HUES48 (cell line): ENCODE results near the gene RENBP.

ENCODE experiments used
- H3K27ac ChIP-seq: one replicate; pipeline ENCODE4 v1.7.0; 2013; ENCODE audit warnings: low read depth, low read length, inconsistent platforms
- H3K27me3 ChIP-seq: 2 replicates; pipeline ENCODE4 v1.6.1; 2013; ENCODE audit warnings: mild to moderate bottlenecking, low read length; ENCODE audit not compliant: control insufficient read depth, insufficient read depth
- H3K36me3 ChIP-seq: 2 replicates; pipeline ENCODE4 v1.6.1; 2013; ENCODE audit warnings: low read length; ENCODE audit not compliant: control insufficient read depth, insufficient read depth
- H3K4me1 ChIP-seq: 2 replicates; pipeline ENCODE4 v1.6.1; 2013; ENCODE audit warnings: mild to moderate bottlenecking, low read length; ENCODE audit not compliant: control insufficient read depth, insufficient read depth
- H3K4me3 ChIP-seq: 2 replicates; pipeline ENCODE4 v1.5.1; 2013; ENCODE audit warnings: mild to moderate bottlenecking, low read depth, low read length
- H3K9ac ChIP-seq: 2 replicates; pipeline ENCODE4 v1.6.1; 2013; ENCODE audit warnings: mild to moderate bottlenecking, low read depth, low read length, moderate library complexity
- H3K9me3 ChIP-seq: 2 replicates; pipeline ENCODE4 v1.6.1; 2013; ENCODE audit warnings: low read length; ENCODE audit not compliant: control insufficient read depth, insufficient read depth

Gene RENBP

DNA sequence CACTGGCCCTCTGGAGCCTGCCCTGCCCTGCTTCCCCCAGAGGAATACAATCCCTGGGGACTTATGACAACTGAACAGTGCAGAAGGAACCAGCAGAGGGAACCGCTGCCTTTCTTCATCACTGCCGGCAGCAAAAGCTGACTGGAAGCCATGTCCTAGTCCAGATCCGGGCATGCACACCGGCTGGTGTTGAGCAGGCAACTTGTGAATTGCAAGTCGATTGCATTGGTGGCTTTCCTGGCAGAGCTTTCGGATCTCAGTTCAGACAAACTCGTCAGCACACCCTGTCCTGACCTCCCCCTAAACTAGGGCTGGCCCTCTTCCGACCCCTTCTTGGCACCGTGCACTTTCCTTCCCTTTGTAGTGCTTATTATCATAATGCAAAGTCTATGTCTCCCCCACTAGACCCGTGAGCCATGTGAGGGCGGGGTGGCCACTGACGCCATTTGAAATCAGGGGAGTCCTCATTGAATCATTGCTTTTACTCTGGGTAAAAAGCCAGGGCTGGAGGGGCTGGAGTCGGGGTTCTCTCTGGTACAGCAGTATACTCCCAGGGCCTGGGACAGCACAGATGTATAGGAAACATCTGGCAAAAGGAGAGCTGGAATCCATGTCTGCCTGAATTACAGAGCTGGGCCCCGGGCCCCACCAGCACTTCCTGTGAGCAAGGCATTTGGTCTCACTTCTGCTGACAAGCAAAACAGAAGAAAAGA lies 20.1 kb downstream of the RENBP start:
- no peak overlapping the region for H3K27ac ChIP-seq
- H3K9ac ChIP-seq = no peak overlapping the region
- no peaks in the 10 kb centered on the region for H3K36me3 ChIP-seq
- peaks cover 12% of the 10 kb centered on the region for H3K4me1 ChIP-seq
- no peak overlapping the region for H3K4me3 ChIP-seq
- peaks cover 14% of the 10 kb centered on the region for H3K9me3 ChIP-seq
- H3K27me3 ChIP-seq = no peaks in the 10 kb centered on the region

DNA sequence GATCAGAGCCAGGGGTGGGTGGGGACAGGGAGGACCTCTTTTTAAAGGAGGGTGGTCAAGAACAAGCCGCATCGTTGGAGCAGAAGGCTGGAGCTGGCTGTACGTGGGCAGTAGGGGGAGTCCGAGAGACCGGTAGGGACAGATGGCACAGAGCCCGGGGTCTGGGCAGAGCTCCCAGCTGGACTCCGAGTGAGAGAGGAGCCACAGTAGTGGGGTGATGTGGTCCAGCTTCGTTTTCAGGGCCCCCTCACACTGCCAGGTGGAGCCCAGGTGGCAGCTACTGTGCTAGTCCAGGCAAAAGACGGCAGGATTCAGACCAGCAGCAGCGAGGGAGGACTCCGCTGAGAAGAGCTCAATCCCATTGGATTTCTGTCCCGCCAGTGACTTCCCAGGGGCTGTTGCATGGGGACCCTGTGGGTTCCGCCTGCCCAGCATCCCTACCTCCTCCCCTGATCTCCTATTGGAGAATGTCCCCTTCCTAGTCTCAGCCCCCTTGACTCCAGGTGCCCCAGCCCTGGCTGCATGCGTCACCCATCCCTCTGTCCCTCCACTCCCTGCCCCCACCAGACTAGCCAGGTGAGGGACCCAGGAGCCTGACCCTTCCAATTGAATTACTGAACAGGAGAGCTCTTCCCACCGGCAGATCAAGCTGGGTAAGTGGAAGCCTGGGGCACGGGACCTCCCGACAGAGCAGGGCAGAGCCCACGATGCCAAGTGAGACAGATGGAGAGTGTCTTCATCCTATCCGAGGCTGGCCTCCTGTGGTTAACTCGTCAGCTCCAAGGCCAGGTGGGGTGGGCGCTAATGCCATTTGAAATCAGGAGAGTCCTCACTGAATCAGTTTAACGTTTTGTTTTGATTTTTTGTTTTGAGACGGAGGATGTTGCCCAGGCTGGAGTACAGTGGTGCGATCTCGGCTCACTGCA lies 21.2 kb downstream of the RENBP start:
- Histone ChIP-seq H3K27me3 (no peaks in the 10 kb centered on the region), H3K36me3 (no peaks in the 10 kb centered on the region), H3K4me3 (no peak overlapping the region), H3K4me1 (peaks cover 12% of the 10 kb centered on the region), H3K9ac (no peak overlapping the region), H3K9me3 (peaks cover 20% of the 10 kb centered on the region), H3K27ac (no peak overlapping the region)

DNA sequence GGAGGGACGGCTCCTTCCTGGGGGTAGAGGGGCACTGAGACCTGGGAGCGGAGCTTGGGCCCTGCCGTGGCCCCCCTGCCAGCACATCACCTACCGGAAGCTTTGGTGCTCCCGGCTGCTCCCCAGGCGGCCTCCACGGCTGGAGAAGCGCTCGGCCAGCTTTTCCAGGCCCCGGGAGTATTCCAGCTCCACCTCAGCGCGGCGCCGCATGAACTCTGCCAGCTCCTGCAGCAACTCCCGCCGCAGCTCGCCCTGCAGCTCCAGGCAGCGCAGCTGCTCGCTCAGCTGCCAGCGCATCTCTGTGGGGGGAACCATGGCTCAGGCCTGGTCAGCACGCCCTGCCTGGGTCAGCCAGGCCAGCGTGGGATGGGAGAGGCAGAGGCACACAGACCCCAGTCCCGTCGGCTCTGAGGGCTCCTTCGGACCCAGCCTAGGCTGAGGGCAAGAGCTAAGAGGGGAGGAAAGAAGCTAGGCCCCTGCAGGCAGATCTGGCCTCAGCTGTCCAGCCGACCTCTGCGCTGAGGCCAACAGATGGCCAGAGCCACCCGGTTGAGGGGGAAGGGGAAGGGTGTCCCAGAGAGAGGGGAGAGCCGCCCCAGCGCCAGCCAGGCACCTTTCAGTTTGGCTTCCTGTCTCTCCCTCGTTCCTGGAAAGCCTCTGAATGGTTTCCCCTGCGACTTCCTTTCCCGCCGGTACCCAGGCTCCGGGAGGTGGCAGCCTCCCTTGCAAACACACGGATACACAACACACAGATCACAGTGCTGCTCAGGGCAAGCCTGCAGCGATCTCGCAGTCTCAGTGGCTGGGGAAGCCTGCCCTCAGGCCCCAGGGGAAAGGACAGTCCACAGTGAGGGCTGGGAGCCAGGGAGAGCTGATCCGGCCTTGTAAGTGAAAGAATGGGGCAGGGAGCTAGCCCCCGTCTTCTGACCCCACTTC lies 22.7 kb downstream of the RENBP start:
- Histone ChIP-seq H3K27ac (no peak overlapping the region), H3K36me3 (peaks cover 3% of the 10 kb centered on the region; the same call in 1 of the 2 replicates), H3K4me1 (peaks cover 4% of the 10 kb centered on the region; the same call in 1 of the 2 replicates), H3K4me3 (no peak overlapping the region), H3K9ac (no peak overlapping the region), H3K27me3 (no peaks in the 10 kb centered on the region), H3K9me3 (peaks cover 17% of the 10 kb centered on the region)

DNA sequence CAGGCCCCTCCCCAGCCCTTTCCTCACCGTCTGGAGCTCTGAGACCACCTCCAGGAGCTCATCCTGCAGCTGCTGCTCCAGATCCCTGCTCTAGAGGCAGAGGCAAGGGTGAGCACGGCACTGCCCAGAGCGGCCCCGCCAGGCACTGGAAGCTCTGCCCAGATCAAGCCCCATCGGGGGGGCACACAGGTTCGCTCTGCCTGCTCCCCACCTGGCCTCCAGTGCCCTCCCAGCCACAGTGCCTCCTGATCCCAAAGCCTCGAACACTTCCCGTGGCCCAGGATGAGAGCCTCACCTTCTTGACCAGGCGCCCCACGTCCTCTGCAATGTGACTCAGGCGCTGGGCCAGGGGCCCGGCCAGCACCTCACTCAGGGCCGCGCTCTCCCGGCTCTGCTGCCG lies 23.4 kb downstream of the RENBP start:
- H3K36me3 ChIP-seq = peaks cover 3% of the 10 kb centered on the region; the same call in 1 of the 2 replicates
- H3K9ac ChIP-seq = no peak overlapping the region
- H3K27ac ChIP-seq = no peak overlapping the region
- H3K27me3 ChIP-seq = no peaks in the 10 kb centered on the region
- H3K9me3 ChIP-seq = peaks cover 22% of the 10 kb centered on the region
- H3K4me3 ChIP-seq = no peak overlapping the region
- H3K4me1 ChIP-seq = peaks cover 4% of the 10 kb centered on the region; the same call in 1 of the 2 replicates

DNA sequence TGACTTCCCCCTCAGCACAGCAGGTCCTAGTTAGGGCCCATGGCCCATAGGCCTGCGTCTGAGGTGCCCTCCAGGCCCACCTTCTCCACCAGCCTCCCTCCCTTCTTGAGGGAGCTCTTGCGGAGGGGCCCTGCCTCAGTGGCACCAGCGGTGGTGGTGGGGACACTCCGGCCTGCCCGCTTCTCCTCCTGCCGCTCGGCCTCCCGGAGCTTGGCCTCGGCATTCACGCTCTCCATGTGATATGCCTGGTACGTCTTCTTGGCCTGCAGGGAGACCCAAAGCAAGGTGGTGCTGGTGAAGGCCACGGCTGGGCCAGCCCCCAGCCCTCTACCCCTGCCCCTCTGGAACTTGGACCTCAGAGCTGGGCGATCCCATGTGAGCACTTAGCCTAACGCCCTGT lies 23.9 kb downstream of the RENBP start:
- Histone ChIP-seq H3K4me1 (peaks cover under 1% of the 10 kb centered on the region; the same call in 1 of the 2 replicates), H3K27ac (no peak overlapping the region), H3K9me3 (peaks cover 25% of the 10 kb centered on the region), H3K27me3 (no peaks in the 10 kb centered on the region), H3K36me3 (peaks cover 3% of the 10 kb centered on the region; the same call in 1 of the 2 replicates), H3K9ac (no peak overlapping the region), H3K4me3 (no peak overlapping the region)

DNA sequence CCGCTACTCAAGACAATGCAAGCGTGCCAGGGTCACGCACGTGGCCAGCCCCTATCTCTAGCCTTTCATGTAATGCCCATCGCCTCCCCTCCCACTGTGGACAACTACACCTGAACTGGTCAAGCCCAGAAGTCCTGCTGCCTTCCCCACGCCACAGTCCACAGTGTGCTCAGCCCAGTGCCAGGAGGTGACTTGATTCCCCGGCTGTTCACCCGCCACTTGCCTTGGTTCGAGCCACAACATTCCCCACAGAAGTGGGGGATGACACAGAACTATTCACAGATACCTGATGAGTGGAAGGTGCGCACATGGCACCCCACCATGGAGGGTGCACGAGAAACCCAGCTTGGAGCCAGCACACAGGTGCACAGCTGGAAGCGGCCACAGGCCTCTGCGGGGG lies 25.2 kb downstream of the RENBP start:
- Histone ChIP-seq H3K36me3 (peaks cover 3% of the 10 kb centered on the region; the same call in 1 of the 2 replicates), H3K9ac (no peak overlapping the region), H3K27ac (no peak overlapping the region), H3K4me1 (no peaks in the 10 kb centered on the region), H3K9me3 (peaks cover 25% of the 10 kb centered on the region), H3K27me3 (no peaks in the 10 kb centered on the region), H3K4me3 (no peak overlapping the region)

DNA sequence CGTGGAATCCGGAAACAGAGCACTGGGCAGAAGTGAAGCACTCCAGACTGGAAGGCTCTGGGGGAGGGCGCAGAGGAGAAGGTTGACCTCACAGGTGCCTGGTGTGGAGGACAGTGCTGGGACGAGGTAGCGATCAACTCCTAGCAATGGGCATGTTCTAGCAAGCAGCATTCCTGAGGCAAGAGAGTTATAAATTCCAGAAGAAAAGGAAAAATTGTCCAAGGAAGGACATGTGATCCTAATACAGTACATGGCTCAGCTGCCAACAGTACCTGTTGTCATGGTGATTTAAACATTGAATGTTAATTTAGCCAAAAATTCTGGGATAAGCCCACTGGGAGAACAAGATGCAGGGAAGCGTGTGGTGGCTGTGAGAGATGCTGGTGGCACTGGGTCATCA lies 26.6 kb downstream of the RENBP start:
- Histone ChIP-seq H3K27ac (no peak overlapping the region), H3K9ac (no peak overlapping the region), H3K36me3 (peaks cover 3% of the 10 kb centered on the region; the same call in 1 of the 2 replicates), H3K27me3 (no peaks in the 10 kb centered on the region), H3K4me1 (no peaks in the 10 kb centered on the region), H3K9me3 (peaks cover 28% of the 10 kb centered on the region), H3K4me3 (no peak overlapping the region)

DNA sequence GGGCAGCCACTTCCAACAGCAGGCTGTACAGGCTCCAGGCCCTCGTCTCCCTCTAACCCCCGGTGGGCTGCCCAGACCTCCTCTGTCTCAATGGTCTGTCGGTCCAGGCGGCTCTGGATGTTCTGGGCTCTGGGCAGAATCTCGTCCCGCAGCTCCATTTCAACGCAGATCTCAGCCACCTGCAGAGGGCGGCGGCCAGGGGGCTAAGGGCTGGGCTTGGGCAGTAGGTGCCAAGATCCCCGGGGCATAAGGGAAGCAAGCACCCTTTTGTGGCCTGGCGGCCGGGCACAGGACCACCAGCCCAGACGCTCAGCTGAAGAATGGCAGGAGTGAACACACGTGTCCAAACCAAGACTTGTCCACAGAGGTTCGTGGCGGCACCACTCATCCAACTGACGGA lies 30.7 kb downstream of the RENBP start:
- peaks cover 3% of the 10 kb centered on the region; the same call in 1 of the 2 replicates for H3K36me3 ChIP-seq
- H3K9ac ChIP-seq = no peak overlapping the region
- H3K4me1 ChIP-seq = no peaks in the 10 kb centered on the region

DNA sequence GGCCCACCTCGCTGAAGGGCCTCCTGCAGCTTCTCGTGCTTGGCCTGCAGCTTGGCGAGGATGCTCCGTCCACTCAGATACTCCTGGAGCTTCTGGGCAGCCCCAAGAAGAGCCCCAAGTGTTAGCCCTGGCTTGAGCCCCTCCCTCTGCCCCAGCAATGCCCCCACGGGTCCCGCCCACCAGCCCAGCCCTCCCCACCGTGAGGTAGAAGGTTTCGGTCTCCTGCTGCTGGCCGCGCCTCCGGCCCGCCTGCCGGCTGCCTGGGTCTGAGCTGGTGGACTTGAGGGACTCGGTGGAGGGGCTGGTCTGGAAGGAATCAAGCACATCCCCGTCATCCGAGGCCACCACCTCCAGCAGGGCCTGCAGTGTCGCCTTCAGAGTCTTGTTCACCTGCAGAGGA lies 31.2 kb downstream of the RENBP start:
- peaks cover 3% of the 10 kb centered on the region; the same call in 1 of the 2 replicates for H3K36me3 ChIP-seq
- no peaks in the 10 kb centered on the region for H3K27me3 ChIP-seq
- peaks cover 23% of the 10 kb centered on the region for H3K9me3 ChIP-seq
- no peak overlapping the region for H3K4me3 ChIP-seq
- H3K27ac ChIP-seq = no peak overlapping the region
- H3K9ac ChIP-seq = no peak overlapping the region
- no peaks in the 10 kb centered on the region for H3K4me1 ChIP-seq

More for the DNA sequence above, 30.7 kb downstream of the RENBP start:
- no peaks in the 10 kb centered on the region for H3K27me3 ChIP-seq
- H3K27ac ChIP-seq = no peak overlapping the region
- peaks cover 25% of the 10 kb centered on the region for H3K9me3 ChIP-seq
- H3K4me3 ChIP-seq = no peak overlapping the region

DNA sequence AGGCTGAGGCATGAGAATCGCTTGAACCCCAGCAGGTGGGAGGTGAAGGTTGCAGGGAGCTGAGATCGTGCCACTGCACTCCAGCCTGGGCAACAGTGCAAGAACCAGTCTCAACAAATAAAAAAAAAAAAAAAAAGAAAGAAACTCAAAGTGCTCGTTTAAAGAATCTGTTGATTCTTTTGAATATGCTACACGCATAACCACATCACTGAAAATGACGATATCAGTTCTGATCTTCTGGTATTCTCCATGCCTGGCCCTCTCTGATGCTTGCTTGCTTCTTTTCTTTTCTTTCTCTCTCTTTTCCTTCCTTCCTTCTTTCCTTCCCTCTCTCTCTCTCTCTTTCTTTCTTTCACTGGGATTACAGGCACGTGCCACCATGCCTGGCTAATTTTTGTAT lies 32.6 kb downstream of the RENBP start:
- Histone ChIP-seq H3K9me3 (peaks cover 20% of the 10 kb centered on the region), H3K4me1 (no peaks in the 10 kb centered on the region), H3K9ac (no peak overlapping the region), H3K27ac (no peak overlapping the region), H3K27me3 (no peaks in the 10 kb centered on the region), H3K36me3 (no peaks in the 10 kb centered on the region), H3K4me3 (no peak overlapping the region)
